PC-3 (cell line): ENCODE data around the gene CHM.
"Not testable (repeated sequence)": the region's sequence is repeated elsewhere in the genome, so short reads cannot be mapped to it uniquely, and the experiment has no call there.

Experiments
- EZH2 ChIP-seq: fragments of 300-600 bp; sonication (generic); IDR thresholded peaks from one replicate; pipeline ENCODE4 v1.6.1; 2017; ENCODE audit warnings: antibody characterized with exemption, mild to moderate bottlenecking, low read length; ENCODE audit not compliant: unreplicated experiment
- TF ChIP-seq, protein P1 (sequence below): fragments of 300-600 bp; sonication (generic); conservative IDR thresholded peaks from 2 replicates; pipeline ENCODE4 v1.5.1; 2017; ENCODE audit warnings: antibody characterized with exemption, low read depth, mild to moderate bottlenecking, low read length

GRCh38 chrX:86007891-86008290, 39.5 kb downstream of the CHM start:
- TF ChIP-seq, protein P1, sequence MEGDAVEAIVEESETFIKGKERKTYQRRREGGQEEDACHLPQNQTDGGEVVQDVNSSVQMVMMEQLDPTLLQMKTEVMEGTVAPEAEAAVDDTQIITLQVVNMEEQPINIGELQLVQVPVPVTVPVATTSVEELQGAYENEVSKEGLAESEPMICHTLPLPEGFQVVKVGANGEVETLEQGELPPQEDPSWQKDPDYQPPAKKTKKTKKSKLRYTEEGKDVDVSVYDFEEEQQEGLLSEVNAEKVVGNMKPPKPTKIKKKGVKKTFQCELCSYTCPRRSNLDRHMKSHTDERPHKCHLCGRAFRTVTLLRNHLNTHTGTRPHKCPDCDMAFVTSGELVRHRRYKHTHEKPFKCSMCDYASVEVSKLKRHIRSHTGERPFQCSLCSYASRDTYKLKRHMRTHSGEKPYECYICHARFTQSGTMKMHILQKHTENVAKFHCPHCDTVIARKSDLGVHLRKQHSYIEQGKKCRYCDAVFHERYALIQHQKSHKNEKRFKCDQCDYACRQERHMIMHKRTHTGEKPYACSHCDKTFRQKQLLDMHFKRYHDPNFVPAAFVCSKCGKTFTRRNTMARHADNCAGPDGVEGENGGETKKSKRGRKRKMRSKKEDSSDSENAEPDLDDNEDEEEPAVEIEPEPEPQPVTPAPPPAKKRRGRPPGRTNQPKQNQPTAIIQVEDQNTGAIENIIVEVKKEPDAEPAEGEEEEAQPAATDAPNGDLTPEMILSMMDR = not testable (repeated sequence)
- not testable (repeated sequence) for TF ChIP-seq EZH2
